Cortex of kidney (tissue), 1 donor: ENCODE measurements around the gene SPEF1.

Experiments
- DNase-seq: peaks from one replicate; lab custom pipeline; 2025; lab: John Stamatoyannopoulos, UW

The SPEF1 gene

DNA sequence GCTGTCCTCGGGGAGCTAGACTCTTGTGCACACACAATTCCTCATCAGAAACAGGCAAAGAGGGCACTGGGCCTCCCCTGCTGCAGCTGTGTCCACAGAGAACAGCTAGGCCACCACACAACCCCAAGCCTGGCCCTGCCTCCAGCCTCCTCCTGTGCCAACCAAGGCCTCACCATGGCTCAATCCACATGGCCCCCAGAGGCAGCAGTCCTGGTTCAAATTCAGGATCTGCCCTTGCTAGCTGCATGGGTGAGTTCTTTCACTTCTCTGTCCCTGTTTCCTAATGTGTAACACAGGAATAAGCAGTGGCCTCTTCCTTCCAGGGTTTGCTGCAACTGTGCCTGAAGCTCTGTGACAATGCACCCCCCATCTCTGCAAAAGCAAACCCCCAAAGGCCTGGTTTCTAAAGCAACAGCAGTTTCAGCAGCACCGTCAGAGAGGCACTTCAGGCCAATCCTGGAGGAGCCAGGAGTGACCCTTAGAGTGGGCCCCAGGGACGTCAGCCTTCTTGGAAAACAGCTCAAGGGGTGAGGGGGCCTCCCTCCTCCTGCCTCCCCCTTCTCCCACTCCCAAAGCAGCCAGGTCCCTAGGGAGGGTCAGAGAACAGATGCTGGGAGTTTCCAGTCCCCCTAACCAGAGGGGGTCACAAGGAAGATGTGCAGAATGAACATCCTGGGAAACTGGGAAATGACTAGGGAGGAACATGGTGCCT, 15.9 kb downstream of the SPEF1 start:
- no peak for DNase-seq

DNA sequence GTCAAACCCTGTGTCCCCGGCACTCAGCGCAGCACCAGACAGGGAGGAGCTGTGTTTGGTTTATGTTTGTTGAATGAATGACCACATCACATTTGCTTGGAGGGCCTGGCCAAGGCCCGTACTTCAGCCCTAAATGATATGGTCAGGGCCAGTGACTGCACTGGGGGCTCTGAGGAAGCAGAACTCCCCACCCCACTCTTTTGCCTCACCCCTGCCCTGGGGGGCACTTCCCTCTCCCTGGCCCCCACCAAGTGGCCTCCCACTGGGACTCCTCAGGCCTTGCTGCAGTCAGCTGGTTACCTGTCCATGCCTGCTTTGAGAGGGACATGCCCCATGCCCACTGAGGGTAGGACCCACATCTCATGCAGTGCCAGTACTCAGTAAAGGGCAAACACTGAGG, 16.6 kb downstream of the SPEF1 start:
- no peak for DNase-seq

DNA sequence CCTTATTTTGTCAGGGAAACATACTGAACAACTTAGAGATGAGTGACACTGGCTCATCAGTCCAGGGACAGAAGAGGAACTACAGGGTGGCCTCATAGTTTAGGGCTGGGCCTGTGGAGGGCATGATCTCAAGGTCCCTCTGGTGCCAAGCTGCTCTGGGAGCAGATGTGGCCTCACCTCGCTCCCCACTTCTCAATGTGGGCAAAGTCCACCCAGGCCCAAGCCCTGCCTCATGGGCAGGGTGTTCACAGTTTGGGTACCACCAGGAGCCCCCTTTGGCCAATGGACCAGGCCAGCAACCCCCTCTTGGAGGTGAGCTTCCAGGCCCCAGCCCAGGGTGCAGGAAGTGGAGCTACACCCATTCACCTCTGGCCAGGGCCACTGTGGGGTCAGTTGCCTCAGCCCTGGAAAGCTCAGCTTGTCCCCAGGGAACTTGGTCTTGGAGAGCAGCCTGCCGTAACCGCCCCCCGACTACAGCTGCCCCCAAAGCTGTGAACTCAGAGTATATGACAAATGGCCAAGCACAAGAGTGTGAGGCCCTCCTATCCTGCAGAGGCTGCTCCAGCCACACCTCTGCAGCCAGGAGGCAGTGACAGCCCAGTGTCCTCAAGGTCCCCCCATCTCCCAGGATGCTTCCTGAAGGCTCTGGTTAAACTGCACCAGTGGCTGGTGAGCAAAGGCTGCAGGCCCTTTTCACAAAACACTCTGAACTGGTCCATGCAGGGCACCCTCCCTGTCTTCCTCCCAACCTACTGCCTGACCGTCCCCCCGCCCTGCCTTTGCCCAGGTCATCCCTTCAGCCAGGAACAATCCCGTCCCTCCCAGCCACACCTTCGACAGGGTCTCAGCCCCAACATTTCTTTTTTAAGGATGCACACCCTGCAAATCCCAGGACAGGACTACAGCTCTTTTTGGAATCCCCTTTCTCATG, 17.3 kb downstream of the SPEF1 start:
- DNase-seq = no peak

DNA sequence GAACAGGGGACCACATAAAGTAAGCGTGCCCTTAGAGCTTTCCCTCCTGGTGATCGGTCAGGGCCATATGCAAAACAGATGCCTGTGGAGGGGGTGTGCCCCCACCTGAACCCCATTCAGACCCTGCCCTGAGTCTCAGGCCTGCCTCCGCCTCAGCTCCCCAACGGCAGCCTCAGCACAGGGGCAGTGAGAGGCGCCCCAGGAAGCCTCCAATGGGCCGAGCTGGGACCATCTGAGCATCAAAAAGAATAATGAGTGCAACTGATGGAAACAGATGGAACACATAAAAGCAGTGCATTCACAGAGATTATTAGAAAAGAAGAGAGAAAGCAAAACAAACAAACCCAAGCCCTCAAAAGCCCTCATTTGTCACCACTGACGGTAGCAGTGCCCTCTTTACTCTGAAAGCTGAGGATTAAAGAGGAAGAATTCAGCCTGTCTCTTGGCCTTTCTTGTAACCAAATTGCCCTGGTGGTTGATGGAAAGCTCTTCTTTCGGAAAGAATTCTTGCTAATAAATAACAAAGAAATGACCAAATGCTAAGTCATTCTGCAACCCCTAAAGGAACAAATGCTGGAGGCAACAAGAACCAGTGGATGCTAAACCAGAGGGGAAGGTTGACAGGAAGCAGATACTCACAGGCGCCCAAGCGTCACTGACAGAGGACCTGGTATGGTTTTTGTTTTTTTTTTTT, 20.4 kb downstream of the SPEF1 start:
- DNase-seq = no peak

GRCh38 chr20:3759884-3760283, 21.4 kb downstream of the SPEF1 start:
- no peak for DNase-seq

- no peak for DNase-seq
Measured at GRCh38 chr20:3759316-3759823, 21.9 kb downstream of the SPEF1 start.

GRCh38 chr20:3758566-3758965, 22.7 kb downstream of the SPEF1 start:
- no peak for DNase-seq

DNA sequence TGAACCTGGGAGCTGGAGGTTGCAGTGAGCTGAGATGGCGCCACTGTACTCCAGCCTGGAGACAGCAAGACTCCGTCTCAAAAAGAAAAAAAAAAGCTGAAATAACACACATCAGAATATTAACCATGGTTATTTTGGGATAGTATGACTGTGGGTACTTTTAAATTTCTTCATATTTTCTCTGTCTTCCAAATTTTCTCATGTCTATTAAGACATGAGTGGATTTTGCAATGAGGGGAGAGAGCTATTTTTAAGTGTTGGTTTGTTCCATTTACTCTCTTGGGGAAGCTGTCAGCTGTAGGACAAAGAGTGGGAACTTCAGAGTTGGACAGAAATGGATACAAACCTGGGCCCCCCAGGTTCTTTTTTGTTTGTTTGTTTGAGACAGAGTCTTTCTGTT, 24.0 kb downstream of the SPEF1 start:
- DNase-seq = no peak

DNA sequence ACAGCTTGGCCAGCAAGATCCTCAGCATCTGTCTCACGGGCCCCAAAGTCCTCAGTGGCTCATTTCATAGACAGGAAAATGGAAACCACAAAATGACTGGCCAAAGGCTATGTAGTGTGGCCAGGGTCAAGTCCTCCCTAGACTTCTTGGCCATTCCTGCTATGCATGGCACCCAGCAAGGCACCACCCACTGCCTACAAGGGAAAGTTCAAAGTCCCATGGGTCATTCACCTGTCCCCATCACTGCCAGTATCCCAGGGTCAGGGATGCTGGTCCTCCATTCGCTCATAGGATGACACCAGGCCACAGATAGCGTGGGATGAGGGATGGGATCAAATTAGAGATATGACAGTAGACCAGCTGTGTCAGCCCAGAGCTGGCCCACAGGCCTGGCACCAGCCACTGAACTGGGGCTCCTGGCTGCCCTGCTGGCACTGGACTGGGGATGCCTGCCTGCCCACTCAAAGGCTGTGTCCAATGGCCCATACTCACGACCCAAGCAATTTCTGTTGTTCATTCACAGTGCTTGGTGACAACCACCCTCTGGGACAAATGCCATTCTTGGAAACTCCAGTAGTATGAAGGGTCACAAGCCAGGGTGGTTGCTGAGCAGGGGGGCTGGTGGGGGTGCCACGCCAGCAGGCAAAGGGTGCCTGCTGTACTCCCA, 25.3 kb downstream of the SPEF1 start:
- DNase-seq = no peak

- DNase-seq = no peak
Measured at GRCh38 chr20:3755269-3755668, 26.0 kb downstream of the SPEF1 start.

DNA sequence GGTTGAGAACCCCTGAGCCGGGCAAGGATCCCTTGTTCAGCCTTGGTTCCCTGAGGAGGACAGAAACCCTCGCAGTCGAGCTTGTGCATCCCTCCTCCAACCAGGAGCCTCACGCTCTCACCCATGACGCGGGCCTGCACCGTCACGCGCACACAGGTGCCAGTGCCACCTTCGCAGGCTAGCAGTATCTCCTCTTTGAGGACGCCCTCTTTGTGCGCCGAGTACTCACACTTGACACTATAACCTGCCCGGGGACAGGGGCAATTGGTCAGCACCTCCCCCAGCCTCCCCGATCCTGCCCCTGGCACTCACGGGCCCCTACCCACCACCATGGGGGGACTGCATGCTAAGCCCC, 27.0 kb downstream of the SPEF1 start:
- DNase-seq = no peak

GRCh38 chr20:3753501-3754275, 27.6 kb downstream of the SPEF1 start:
- DNase-seq = no peak

DNA sequence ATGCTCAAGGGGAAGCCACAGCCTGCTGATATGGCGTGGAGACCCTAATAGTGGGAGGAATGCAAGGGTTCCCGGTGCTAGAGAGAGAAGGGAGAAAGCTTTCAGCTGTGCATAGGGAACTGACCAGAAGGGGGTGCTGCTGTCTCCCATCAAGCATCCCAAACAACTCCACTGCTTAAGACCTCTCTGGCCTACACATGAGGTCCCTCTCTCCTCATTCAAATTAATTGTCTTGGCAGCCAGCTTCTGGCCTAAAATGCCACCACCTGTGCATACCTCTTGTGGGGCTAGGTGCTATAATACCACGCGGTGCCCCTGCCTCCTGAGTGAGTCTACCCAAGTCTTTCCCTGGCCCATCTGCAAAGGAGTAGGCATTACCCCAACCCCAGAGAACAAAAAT, 28.1 kb downstream of the SPEF1 start:
- DNase-seq = no peak

DNA sequence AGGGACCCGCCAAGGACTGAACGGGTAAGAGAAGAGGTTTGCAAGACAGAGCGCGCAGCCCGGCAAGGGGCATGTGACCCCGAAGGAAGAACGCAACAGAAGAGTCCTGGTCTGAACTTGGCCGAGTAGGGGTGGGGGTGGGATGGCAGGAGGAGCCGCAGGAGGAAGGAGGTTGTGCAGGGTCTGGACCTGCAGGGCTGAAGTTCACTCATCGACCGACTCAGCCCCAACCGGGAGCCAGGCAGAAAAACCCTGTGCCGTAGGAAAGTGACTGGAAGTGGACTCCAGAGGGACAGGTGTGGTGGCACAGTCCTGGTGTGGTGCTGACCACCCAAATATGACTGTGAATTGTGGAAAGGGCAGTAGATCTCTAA, 28.9 kb downstream of the SPEF1 start:
- DNase-seq = no peak

DNA sequence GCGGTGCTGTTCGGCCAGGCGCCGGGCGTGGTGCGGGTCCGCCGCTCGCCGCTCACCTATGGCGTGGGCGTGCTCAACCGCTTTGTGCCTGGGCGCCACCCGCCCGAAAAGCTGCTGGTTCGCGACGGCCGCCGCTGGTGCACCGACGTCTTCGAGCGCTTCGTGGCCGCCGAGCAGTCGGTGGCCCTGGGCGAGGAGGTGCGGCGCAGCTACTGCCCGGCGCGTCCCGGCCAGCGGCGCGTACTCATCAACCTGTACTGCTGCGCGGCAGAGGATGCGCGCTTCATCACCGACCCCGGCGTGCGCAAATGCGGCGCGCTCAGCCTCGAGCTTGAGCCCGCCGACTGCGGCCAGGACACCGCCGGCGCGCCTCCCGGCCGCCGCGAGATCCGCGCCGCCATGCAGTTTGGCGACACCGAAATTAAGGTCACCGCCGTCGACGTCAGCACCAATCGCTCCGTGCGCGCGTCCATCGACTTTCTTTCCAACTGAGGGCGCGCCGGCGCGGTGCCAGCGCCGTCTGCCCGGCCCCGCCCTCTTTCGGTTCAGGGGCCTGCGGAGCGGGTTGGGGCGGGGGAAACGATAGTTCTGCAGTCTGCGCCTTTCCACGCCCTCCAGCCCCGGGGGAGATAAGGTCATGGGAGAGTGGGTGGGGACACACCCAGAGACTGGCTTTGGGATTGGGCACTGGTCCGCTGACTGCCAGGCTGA, 29.4 kb downstream of the SPEF1 start:
- no peak for DNase-seq

- no peak for DNase-seq
Measured at GRCh38 chr20:3751305-3751674, 30.0 kb downstream of the SPEF1 start.

DNA sequence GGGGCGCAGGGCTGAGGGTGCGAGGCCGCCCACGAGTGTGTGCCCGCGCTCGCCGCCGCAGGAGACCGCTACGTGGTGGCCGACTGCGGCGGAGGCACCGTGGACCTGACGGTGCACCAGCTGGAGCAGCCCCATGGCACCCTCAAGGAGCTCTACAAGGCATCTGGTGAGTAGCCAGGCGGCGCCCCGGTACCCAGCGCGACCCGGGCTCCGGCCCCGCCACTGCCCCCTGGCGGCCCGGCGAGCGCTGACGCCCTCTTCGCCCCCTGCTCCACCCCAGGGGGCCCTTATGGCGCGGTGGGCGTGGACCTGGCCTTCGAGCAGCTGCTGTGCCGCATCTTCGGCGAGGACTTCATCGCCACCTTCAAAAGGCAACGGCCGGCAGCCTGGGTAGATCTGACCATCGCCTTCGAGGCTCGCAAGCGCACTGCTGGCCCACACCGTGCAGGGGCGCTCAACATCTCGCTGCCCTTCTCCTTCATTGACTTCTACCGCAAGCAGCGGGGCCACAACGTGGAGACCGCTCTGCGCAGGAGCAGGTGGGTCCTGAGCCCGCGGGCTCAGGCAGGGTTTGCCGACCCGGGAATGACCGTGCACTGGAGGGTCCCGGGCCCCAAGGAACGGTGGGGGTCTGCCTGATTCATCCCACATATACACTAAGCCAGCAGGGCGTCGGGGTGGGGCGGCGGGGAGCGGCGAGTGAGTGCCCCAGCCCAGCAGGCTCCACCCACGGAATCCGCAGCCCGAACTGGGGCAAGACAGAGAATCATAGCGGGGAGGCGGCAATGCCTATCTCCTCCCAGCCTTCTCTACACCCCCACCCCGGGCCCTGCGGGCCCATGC, 31.3 kb downstream of the SPEF1 start:
- DNase-seq = no peak

DNA sequence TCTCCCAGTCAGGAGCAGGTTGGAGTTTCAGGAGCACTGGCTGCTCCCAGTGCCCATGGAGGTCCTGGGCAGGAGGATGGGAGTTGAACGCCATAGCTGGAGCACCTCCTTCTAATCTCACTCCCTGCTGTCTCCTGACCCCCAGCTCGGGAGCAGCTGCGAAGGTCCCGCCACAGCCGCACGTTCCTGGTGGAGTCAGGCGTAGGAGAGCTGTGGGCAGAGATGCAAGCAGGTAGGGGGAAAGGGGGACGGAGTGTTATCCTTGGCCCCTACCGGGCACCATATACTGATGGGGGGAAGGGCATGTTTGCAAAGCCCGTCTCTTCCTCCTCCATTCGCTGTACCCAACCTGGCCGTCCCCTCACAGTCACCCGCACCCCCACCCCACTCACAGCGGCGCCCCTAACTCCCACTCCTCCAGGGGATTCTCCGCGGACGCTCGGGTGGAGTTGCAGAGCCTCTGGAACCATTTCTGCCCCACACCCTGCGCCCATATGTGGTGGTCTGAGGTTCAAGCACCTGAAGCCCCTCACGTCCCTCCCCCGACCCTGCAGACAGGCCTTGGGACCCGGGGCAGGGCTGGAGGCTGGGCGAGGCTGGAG, 32.1 kb downstream of the SPEF1 start:
- DNase-seq = no peak

GRCh38 chr20:3748073-3748472, 33.2 kb downstream of the SPEF1 start:
- DNase-seq = no peak
